ENCODE results near the gene LY6G5B. TPM values are rescaled to one million over a fixed set of nuclear protein-coding genes. Genes with fewer than 3 reads are reported as not detected.

LY6G5B gene
- polyA plus RNA-seq, 1 donor, result 31.1 TPM

GRCh38 chr6:31662124-31662723, 7.6 kb upstream of the LY6G5B start:
- DNase-seq, result no peak

GRCh38 chr6:31663126-31663960, 6.4 kb upstream of the LY6G5B start:
- DNase-seq, result no peak

- no peak for DNase-seq
These were observed 5.6 kb upstream of the LY6G5B start for GRCh38 chr6:31663961-31664789.

- DNase-seq, result peak; percentile 95
These were observed 4.8 kb upstream of the LY6G5B start, which contains the start of gene GPANK1 for GRCh38 chr6:31664790-31665500. GPANK1 (minus strand) TSS chr6:31664997; CDS start chr6:31664478, 519 bp downstream.

GRCh38 chr6:31665501-31666336, 4.1 kb upstream of the LY6G5B start, which contains the start of gene CSNK2B:
CSNK2B (plus strand) TSS chr6:31666080; CDS start chr6:31666832, 752 bp downstream.
- DNase-seq, result peak; percentile 98

GRCh38 chr6:31666337-31666965, 3.3 kb upstream of the LY6G5B start:
- DNase-seq, result no peak

- DNase-seq, result no peak
These were observed 6.6 kb downstream of the LY6G5B start for GRCh38 chr6:31676322-31676903.

- no peak for DNase-seq
These were observed 7.1 kb downstream of the LY6G5B start for GRCh38 chr6:31676904-31677303.

- DNase-seq, result no peak
These were observed 8.2 kb downstream of the LY6G5B start for GRCh38 chr6:31677955-31678354.

- peak; percentile 85 for DNase-seq
These were observed 10.7 kb downstream of the LY6G5B start, which contains the start of gene LY6G5C for GRCh38 chr6:31680226-31681134. LY6G5C (minus strand) TSS chr6:31681067; CDS start chr6:31680373, 694 bp downstream.

GRCh38 chr6:31681135-31681671, 11.4 kb downstream of the LY6G5B start:
- DNase-seq, result peak; percentile 67

GRCh38 chr6:31683591-31683990, 13.8 kb downstream of the LY6G5B start:
- no peak for DNase-seq

- DNase-seq, result no peak
These were observed 16.7 kb downstream of the LY6G5B start for GRCh38 chr6:31686483-31686882.

GRCh38 chr6:31687321-31687720, 17.5 kb downstream of the LY6G5B start:
- DNase-seq, result no peak

- no peak for DNase-seq
These were observed 18.3 kb downstream of the LY6G5B start for GRCh38 chr6:31687860-31688693.

- no peak for DNase-seq
These were observed 19.7 kb downstream of the LY6G5B start for GRCh38 chr6:31689249-31690110.

All from left kidney (tissue), 2 donors.